Heart left ventricle (tissue), 13 donors: ENCODE measurements around the gene DDRGK1.

Source experiments
- CTCF ChIP-seq, 12 donors: fragments of 200-600 bp; sonication (generic) in 4 of 12; IDR thresholded peaks; one replicate each; pipeline versions ENCODE4 v1.5.0 to v1.8.0; 2018 to 2022; ENCODE audit warnings: antibody characterized with exemption in 12 of 12, mild to moderate bottlenecking in 5 of 12
- POLR2A ChIP-seq, 2 donors: fragments of 450-650 bp; IDR thresholded peaks; one replicate each; pipeline ENCODE4 v1.6.1; 2017; ENCODE audit warnings: antibody characterized with exemption in 2 of 2, mild to moderate bottlenecking in 2 of 2, moderate library complexity in 2 of 2
- donor health status: ischemic (EF 13 %, LVEDD 7.1; RV severe dilation, severe dysfunction).
- donor health status: DM: no; HTN: yes; CAD: no.
- donor health status: DM: no; HTN: no; CAD: no.
- donor health status: ischemic (EF 25% LVEDD 6.9; RV normal size, moderate dysfunction).
- donor health status: ischemic (EF 25% LVEDD 5.7; RV mildly dilated, moderate dysfunction).
- donor health status: ischemic (EF 35%, LVEDD 5.7; RV mildly dilated, moderate dysfunction).
- donor health status: nonischemic (EF 11% LVEDD 7.7; RV severe dilation, severe dysfunction).
- donor health status: DM: yes; HTN: yes; CAD: no.
- donor health status: PGD.
- donor health status: ischemic (EF 29% LVEDD 5.4; RV normal size, mild dysfunction).
- donor health status: nonischemic (EF 23%, LVEDD 6.1; RV moderate dilation, normal function).

GRCh38 chr20:3146732-3147341 lies 57.6 kb downstream of the DDRGK1 start:
- TF ChIP-seq POLR2A (IDR thresholded peaks at IDR 0.05) (no peak), CTCF (IDR thresholded peaks at IDR 0.05) (no peak)
